C4-2B (cell line): Measurements from ENCODE around the gene MYLK.

Experiments
- ZFX ChIP-seq: fragments of 450-650 bp; IDR thresholded peaks from 2 replicates; pipeline ENCODE4 v1.6.1; 2017
- TF ChIP-seq, protein P1 (sequence below): fragments of 450-650 bp; conservative IDR thresholded peaks from 2 replicates; pipeline ENCODE4 v1.5.1; 2017; ENCODE audit warnings: mild to moderate bottlenecking

GRCh38 chr3:123859177-123859576 lies 25.0 kb downstream of the MYLK start:
- TF ChIP-seq, protein P1, sequence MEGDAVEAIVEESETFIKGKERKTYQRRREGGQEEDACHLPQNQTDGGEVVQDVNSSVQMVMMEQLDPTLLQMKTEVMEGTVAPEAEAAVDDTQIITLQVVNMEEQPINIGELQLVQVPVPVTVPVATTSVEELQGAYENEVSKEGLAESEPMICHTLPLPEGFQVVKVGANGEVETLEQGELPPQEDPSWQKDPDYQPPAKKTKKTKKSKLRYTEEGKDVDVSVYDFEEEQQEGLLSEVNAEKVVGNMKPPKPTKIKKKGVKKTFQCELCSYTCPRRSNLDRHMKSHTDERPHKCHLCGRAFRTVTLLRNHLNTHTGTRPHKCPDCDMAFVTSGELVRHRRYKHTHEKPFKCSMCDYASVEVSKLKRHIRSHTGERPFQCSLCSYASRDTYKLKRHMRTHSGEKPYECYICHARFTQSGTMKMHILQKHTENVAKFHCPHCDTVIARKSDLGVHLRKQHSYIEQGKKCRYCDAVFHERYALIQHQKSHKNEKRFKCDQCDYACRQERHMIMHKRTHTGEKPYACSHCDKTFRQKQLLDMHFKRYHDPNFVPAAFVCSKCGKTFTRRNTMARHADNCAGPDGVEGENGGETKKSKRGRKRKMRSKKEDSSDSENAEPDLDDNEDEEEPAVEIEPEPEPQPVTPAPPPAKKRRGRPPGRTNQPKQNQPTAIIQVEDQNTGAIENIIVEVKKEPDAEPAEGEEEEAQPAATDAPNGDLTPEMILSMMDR: no peak
- TF ChIP-seq ZFX: no peak
